HCT116 (cell line): ENCODE measurements around the gene TWNK. TPM values are rescaled to one million over a fixed set of nuclear protein-coding genes. Genes with fewer than 3 reads are reported as not detected.

ENCODE experiments used
- ATAC-seq: fragments of 200-7000 bp; cut with Tn5 transposase; 2 replicates; pipeline ENCODE4 v1.9.1; 2020; ENCODE audit warnings: mild to moderate bottlenecking, moderate library complexity
- BruUV-seq: library from RNA; stranded (reverse); fragments of 400-500 nt; replicated peaks from 2 replicates; lab custom pipeline; 2021; lab: Mats Ljungman, UMichigan
- CTCF ChIA-PET: fragments of 300-600 bp; sonication (Branson Sonifier 250); formaldehyde crosslinking; loops from one replicate; lab custom pipeline; 2021; ENCODE audit warnings: antibody characterized with exemption; lab: Charles Lee
- POLR2A ChIA-PET: fragments of 300-600, 350-600 bp; sonication (Branson Sonifier 250); formaldehyde crosslinking; loops from one replicate; lab custom pipeline; 2021; ENCODE audit warnings: antibody characterized with exemption; lab: Charles Lee
- RAD21 ChIA-PET, 2 experiments: fragments of 300-600 bp; sonication (Branson Sonifier 250); formaldehyde crosslinking; loops; one replicate each; lab custom pipeline; 2023; ENCODE audit warnings: low total read pairs in 2 of 2; ENCODE audit not compliant: uncharacterized antibody in 2 of 2, unreplicated experiment in 2 of 2, low non-redundant PET in 1 of 2; lab: Charles Lee
- DNase-seq: peaks from one replicate; pipeline ENCODE4 v3.0.0-alpha.2; 2010; ENCODE audit warnings: low read depth, low spot score
- H2AFZ ChIP-seq: fragments of 200-600 bp; shearing (Covaris generic), sonication (generic); 2 replicates; pipeline ENCODE4 v1.6.1; 2017; ENCODE audit warnings: low read depth, mixed run types, mixed read lengths, antibody characterized with exemption, low read length; ENCODE audit not compliant: poor library complexity, severe bottlenecking
- H3K27ac ChIP-seq: 2 replicates; pipeline ENCODE4 v1.5.1; 2012; ENCODE audit warnings: low read depth, low read length
- H3K27me3 ChIP-seq: fragments of 200-600 bp; sonication (generic); 2 replicates; pipeline ENCODE4 v1.6.1; 2016; ENCODE audit warnings: mixed run types, low read length, mixed read lengths; ENCODE audit not compliant: insufficient read depth
- H3K36me3 ChIP-seq, 2 experiments: fragments of 200-500 bp in 1 of 2; fragments of 200-600 bp in 1 of 2; sonication (Bioruptor generic) in 1 of 2; sonication (generic) in 1 of 2; 2 replicates each; pipeline versions ENCODE4 v1.5.1 to v1.6.1; 2014 to 2016; ENCODE audit warnings: low read length in 2 of 2, inconsistent platforms in 1 of 2, mixed read lengths in 1 of 2, mixed run types in 1 of 2; ENCODE audit not compliant: insufficient read depth in 2 of 2, control insufficient read depth in 1 of 2
- H3K4me1 ChIP-seq, 2 experiments: fragments of 200-600 bp in 1 of 2; sonication (generic) in 1 of 2; 2 replicates each; pipeline versions ENCODE4 v1.5.1 to v1.6.1; 2012 to 2017; ENCODE audit warnings: low read length in 2 of 2, inconsistent platforms in 1 of 2, mild to moderate bottlenecking in 1 of 2, mixed read lengths in 1 of 2, mixed run types in 1 of 2, moderate library complexity in 1 of 2; ENCODE audit not compliant: insufficient read depth in 2 of 2, control insufficient read depth in 1 of 2
- H3K4me2 ChIP-seq: fragments of 200-600 bp; sonication (generic); 2 replicates; pipeline ENCODE4 v1.6.1; 2017; ENCODE audit warnings: mixed run types, low read length, mixed read lengths
- H3K4me3 ChIP-seq, 2 experiments: fragments of 200-600 bp in 1 of 2; sonication (generic) in 1 of 2; replicated peaks in 1 of 2; 2 replicates each; pipeline ENCODE4 v1.5.1; 2011 to 2016; ENCODE audit warnings: low read length in 2 of 2, control low read depth in 1 of 2, low read depth in 1 of 2, mild to moderate bottlenecking in 1 of 2, mixed read lengths in 1 of 2, mixed run types in 1 of 2
- H3K79me2 ChIP-seq: fragments of 200-600 bp; sonication (generic); 2 replicates; pipeline ENCODE4 v1.6.1; 2017; ENCODE audit warnings: mild to moderate bottlenecking, mixed run types, low read length, moderate library complexity, mixed read lengths; ENCODE audit not compliant: insufficient read depth
- H3K9ac ChIP-seq: fragments of 200-600 bp; sonication (generic); 2 replicates; pipeline ENCODE4 v1.6.1; 2016; ENCODE audit warnings: low read length, mixed read lengths
- H3K9me2 ChIP-seq: fragments of 200-600 bp; sonication (generic), shearing (Covaris generic); 2 replicates; pipeline ENCODE4 v1.6.1; 2017; ENCODE audit warnings: mixed run types, mild to moderate bottlenecking, moderate library complexity; ENCODE audit not compliant: insufficient read depth
- H3K9me3 ChIP-seq, 2 experiments: fragments of 200-500 bp in 1 of 2; fragments of 200-600 bp in 1 of 2; sonication (Bioruptor generic) in 1 of 2; sonication (generic) in 1 of 2; 2 replicates each; pipeline ENCODE4 v1.6.1; 2014 to 2017; ENCODE audit warnings: low read length in 2 of 2, mixed read lengths in 2 of 2, inconsistent platforms in 1 of 2, low read depth in 1 of 2, mild to moderate bottlenecking in 1 of 2, mixed run types in 1 of 2, moderate library complexity in 1 of 2; ENCODE audit not compliant: control insufficient read depth in 1 of 2, insufficient read depth in 1 of 2
- H4K20me1 ChIP-seq: fragments of 200-600 bp; sonication (generic), shearing (Covaris generic); 2 replicates; pipeline ENCODE4 v1.6.1; 2017; ENCODE audit warnings: mixed run types, mild to moderate bottlenecking, moderate library complexity; ENCODE audit not compliant: insufficient read depth
- CTCF ChIP-seq, 3 experiments: fragments of 200-600 bp in 1 of 3; sonication (generic) in 1 of 3; IDR thresholded peaks in 2 of 3; conservative IDR thresholded peaks in 1 of 3; 2 replicates each; pipeline ENCODE4 v1.5.1; 2012 to 2017; ENCODE audit warnings: low read depth in 2 of 3, low read length in 2 of 3, antibody characterized with exemption in 1 of 3, borderline replicate concordance in 1 of 3, control low read depth in 1 of 3, mild to moderate bottlenecking in 1 of 3, mixed read lengths in 1 of 3, mixed run types in 1 of 3, moderate library complexity in 1 of 3; ENCODE audit not compliant: insufficient read depth in 1 of 3
- EZH2phosphoT487 ChIP-seq: fragments of 200-600 bp; IDR thresholded peaks from 2 replicates; pipeline ENCODE4 v1.6.1; 2018; ENCODE audit warnings: antibody characterized with exemption, borderline replicate concordance
- MAX ChIP-seq: IDR thresholded peaks from 2 replicates; pipeline ENCODE4 v1.6.1; 2012
- POLR2AphosphoS5 ChIP-seq: IDR thresholded peaks from 2 replicates; pipeline ENCODE4 v1.6.1; 2011; ENCODE audit warnings: mild to moderate bottlenecking, low read depth, low read length, moderate library complexity
- RAD21 ChIP-seq: IDR thresholded peaks from 2 replicates; pipeline ENCODE4 v1.6.1; 2012; ENCODE audit warnings: low read depth, mild to moderate bottlenecking
- TCF7L2 ChIP-seq: IDR thresholded peaks from 2 replicates; pipeline ENCODE4 v1.7.0; 2011; ENCODE audit warnings: borderline replicate concordance, inconsistent platforms; ENCODE audit not compliant: insufficient read depth, insufficient read length; ENCODE audit errors: extremely low read depth
- ZNF274 ChIP-seq: fragments of 200-500 bp; sonication (Bioruptor generic); IDR thresholded peaks from 2 replicates; pipeline ENCODE4 v1.6.1; 2014; ENCODE audit warnings: mild to moderate bottlenecking, low read depth, low read length, inconsistent platforms
- intact Hi-C: fragments of 100-400 bp; cut with micrococcal nuclease; formaldehyde crosslinking; loops from 2 replicates; pipeline ENCODE4 v1.10.0; 2022
- total RNA-seq: library from RNA; stranded (reverse); gene quantifications from one replicate; pipeline ENCODE4 v1.2.1, GENCODE V29; 2021; ENCODE audit not compliant: unreplicated experiment

Gene TWNK
- total RNA-seq, 1 experiment from 2014 or later, result 42.1 TPM

- DNase-seq (no peak), ATAC-seq (no peak)
- Histone ChIP-seq H3K27ac (no peak overlapping the region), H3K9me3 (no peaks in the 10 kb centered on the region), H3K4me2 (no peak overlapping the region), H3K9me2 (no peaks in the 10 kb centered on the region), H3K79me2 (no peaks in the 10 kb centered on the region), H3K27me3 (no peaks in the 10 kb centered on the region), H3K4me3 (no peak overlapping the region), H3K9ac (no peak overlapping the region), H3K36me3 (no peaks in the 10 kb centered on the region), H3K4me1 (peaks cover 3 to 17% of the 10 kb centered on the region in 2 experiments; a peak in 3 of 4 replicates), H2AFZ (no peak overlapping the region), H4K20me1 (no peaks in the 10 kb centered on the region)
- TF ChIP-seq EZH2phosphoT487, result no peak
- no peak for TF ChIP-seq ZNF274
- TF ChIP-seq TCF7L2, result no peak
- no peak for TF ChIP-seq RAD21
- no peak for TF ChIP-seq MAX
- no peak for TF ChIP-seq CTCF (IDR thresholded peaks at IDR 0.05 in 2 of 3, conservative IDR thresholded peaks at IDR 0.05 in 1 of 3; ENCODE audit: borderline replicate concordance in 1 of 3, insufficient read depth in 1 of 3, low read depth in 2 of 3, low read length in 2 of 3)
- TF ChIP-seq POLR2AphosphoS5, result no peak
- BruUV-seq, result no TSS peak
- ChIA-PET CTCF (no interaction called here), RAD21 (no interaction called here), POLR2A (interaction anchor here (0.6 to 0.7 kb wide), 2 partner anchors 25 to 649 kb away, joined by 3 read pairs; no protein-coding TSS in a partner anchor)
- intact Hi-C loops, result no loop called here
These were observed 34.4 kb downstream of the TWNK start for GRCh38 chr10:101021692-101022251.
